H9 (cell line): Measurements from ENCODE around the gene ITGB6. TPM values are rescaled to one million over a fixed set of nuclear protein-coding genes. Genes with fewer than 3 reads are reported as not detected.

Experiments
- DNase-seq: peaks from one replicate; pipeline ENCODE4 v3.0.0-alpha.2; 2017
- H2AFZ ChIP-seq: one replicate; pipeline ENCODE4 v1.6.1; 2013; ENCODE audit warnings: mild to moderate bottlenecking, low read length, control low read depth, moderate library complexity
- H2AK5ac ChIP-seq: 2 replicates; pipeline ENCODE4 v1.6.1; 2013; ENCODE audit warnings: low read length, control low read depth, mixed read lengths; ENCODE audit not compliant: insufficient read length
- H2BK120ac ChIP-seq: one replicate; pipeline ENCODE4 v1.6.1; 2013; ENCODE audit warnings: low read depth, mild to moderate bottlenecking, low read length, control low read depth, inconsistent platforms; ENCODE audit not compliant: poor library complexity, severe bottlenecking
- H2BK12ac ChIP-seq: 2 replicates; pipeline ENCODE4 v1.6.1; 2013; ENCODE audit warnings: low read length, control low read depth, mixed read lengths, low read depth; ENCODE audit not compliant: insufficient read length
- H2BK15ac ChIP-seq: 2 replicates; pipeline ENCODE4 v1.6.1; 2013; ENCODE audit warnings: low read depth, low read length, control low read depth
- H2BK20ac ChIP-seq: one replicate; pipeline ENCODE4 v1.6.1; 2013; ENCODE audit warnings: low read depth, mild to moderate bottlenecking, low read length, control low read depth, inconsistent platforms; ENCODE audit not compliant: poor library complexity, severe bottlenecking
- H2BK5ac ChIP-seq: 2 replicates; pipeline ENCODE4 v1.6.1; 2013; ENCODE audit warnings: low read length, control low read depth, mixed read lengths; ENCODE audit not compliant: insufficient read length
- H3K14ac ChIP-seq: 2 replicates; pipeline ENCODE4 v1.6.1; 2013; ENCODE audit warnings: low read length, control low read depth; ENCODE audit not compliant: insufficient read depth
- H3K18ac ChIP-seq: 2 replicates; pipeline ENCODE4 v1.6.1; 2013; ENCODE audit warnings: low read depth, mild to moderate bottlenecking, mixed read lengths, low read length, control low read depth; ENCODE audit not compliant: insufficient read length
- H3K23ac ChIP-seq: 2 replicates; pipeline ENCODE4 v1.6.1; 2013; ENCODE audit warnings: low read length, control low read depth, mixed read lengths, low read depth; ENCODE audit not compliant: insufficient read length
- H3K23me2 ChIP-seq: 2 replicates; pipeline ENCODE4 v1.6.1; 2013; ENCODE audit warnings: low read depth, mild to moderate bottlenecking, mixed read lengths, low read length, control low read depth; ENCODE audit not compliant: insufficient read length, poor library complexity, severe bottlenecking
- H3K27ac ChIP-seq: 2 replicates; pipeline ENCODE4 v1.5.1; 2013; ENCODE audit warnings: low read length, control low read depth, mixed read lengths, low read depth; ENCODE audit not compliant: insufficient read length
- H3K27me3 ChIP-seq: 2 replicates; pipeline ENCODE4 v1.6.1; 2013; ENCODE audit warnings: low read length, control low read depth, inconsistent platforms; ENCODE audit not compliant: insufficient read depth
- H3K4ac ChIP-seq: 2 replicates; pipeline ENCODE4 v1.6.1; 2013; ENCODE audit warnings: low read depth, mild to moderate bottlenecking, control low read depth, inconsistent platforms, low read length, moderate library complexity
- H3K4me1 ChIP-seq: 2 replicates; pipeline ENCODE4 v1.6.1; 2013; ENCODE audit warnings: low read length, control low read depth, inconsistent platforms; ENCODE audit not compliant: insufficient read depth
- H3K4me2 ChIP-seq: 2 replicates; pipeline ENCODE4 v1.6.1; 2013; ENCODE audit warnings: low read length, control low read depth, mixed read lengths; ENCODE audit not compliant: insufficient read length, insufficient read depth
- H3K56ac ChIP-seq: 2 replicates; pipeline ENCODE4 v1.6.1; 2013; ENCODE audit warnings: low read depth, mild to moderate bottlenecking, mixed read lengths, low read length, control low read depth; ENCODE audit not compliant: insufficient read length
- H3K79me1 ChIP-seq: 2 replicates; pipeline ENCODE4 v1.6.1; 2013; ENCODE audit warnings: low read depth, mild to moderate bottlenecking, moderate library complexity, low read length, control low read depth, inconsistent platforms; ENCODE audit not compliant: insufficient read depth, poor library complexity, severe bottlenecking
- H3K79me2 ChIP-seq: 2 replicates; pipeline ENCODE4 v1.6.1; 2013; ENCODE audit warnings: low read length, control low read depth, inconsistent platforms; ENCODE audit not compliant: insufficient read depth
- H3K9ac ChIP-seq: 2 replicates; pipeline ENCODE4 v1.6.1; 2013; ENCODE audit warnings: low read length, control low read depth, mixed read lengths; ENCODE audit not compliant: insufficient read length; ENCODE audit errors: extremely low read depth
- H3K9me3 ChIP-seq: one replicate; pipeline ENCODE4 v1.6.1; 2013; ENCODE audit warnings: low read depth, low read length, inconsistent platforms; ENCODE audit not compliant: control insufficient read depth
- H3T11ph ChIP-seq: one replicate; pipeline ENCODE4 v1.6.1; 2013; ENCODE audit warnings: mild to moderate bottlenecking, low read length, control low read depth, inconsistent platforms
- H4K20me1 ChIP-seq: one replicate; pipeline ENCODE4 v1.6.1; 2013; ENCODE audit not compliant: control insufficient read depth, insufficient read length, insufficient read depth
- H4K5ac ChIP-seq: 2 replicates; pipeline ENCODE4 v1.6.1; 2013; ENCODE audit warnings: low read depth, mild to moderate bottlenecking, mixed read lengths, low read length, control low read depth; ENCODE audit not compliant: insufficient read length
- H4K8ac ChIP-seq: replicated peaks from 2 replicates; pipeline ENCODE4 v1.6.1; 2013; ENCODE audit warnings: low read length, control low read depth, mixed read lengths, low read depth; ENCODE audit not compliant: insufficient read length
- H4K91ac ChIP-seq: 2 replicates; pipeline ENCODE4 v1.6.1; 2013; ENCODE audit warnings: low read depth, mild to moderate bottlenecking, moderate library complexity, mixed read lengths, low read length, control low read depth; ENCODE audit not compliant: insufficient read length
- H3K27ac Mint-ChIP-seq, 3 experiments: 2 replicates in 2 of 3; 3 replicates in 1 of 3; pipeline ENCODE4 v1.8.0; 2020 to 2021; ENCODE audit warnings: mixed read lengths in 3 of 3, mild to moderate bottlenecking in 1 of 3, moderate library complexity in 1 of 3
- H3K27me3 Mint-ChIP-seq: 2 replicates; pipeline ENCODE4 v1.8.0; 2021; ENCODE audit warnings: low read depth, mild to moderate bottlenecking, moderate library complexity, mixed read lengths
- H3K36me3 Mint-ChIP-seq, 3 experiments: 2 replicates in 2 of 3; 3 replicates in 1 of 3; pipeline ENCODE4 v1.8.0; 2020 to 2021; ENCODE audit warnings: low read depth in 3 of 3, mixed read lengths in 3 of 3; ENCODE audit not compliant: insufficient read depth in 1 of 3
- H3K4me1 Mint-ChIP-seq, 2 experiments: 2 replicates each; pipeline ENCODE4 v1.8.0; 2020; ENCODE audit warnings: mixed read lengths in 2 of 2
- H3K4me3 Mint-ChIP-seq, 2 experiments: 2 replicates in 1 of 2; 3 replicates in 1 of 2; pipeline ENCODE4 v1.8.0; 2020 to 2021; ENCODE audit warnings: mild to moderate bottlenecking in 2 of 2, mixed read lengths in 2 of 2, moderate library complexity in 1 of 2
- H3K9me3 Mint-ChIP-seq, 2 experiments: 2 replicates in 1 of 2; 3 replicates in 1 of 2; pipeline ENCODE4 v1.8.0; 2020; ENCODE audit warnings: mild to moderate bottlenecking in 2 of 2, mixed read lengths in 2 of 2, moderate library complexity in 1 of 2
- CTCF ChIP-seq: fragments of 200-600 bp; sonication (generic); conservative IDR thresholded peaks from 3 replicates; pipeline ENCODE4 v1.8.0; 2021; ENCODE audit warnings: antibody characterized with exemption, mild to moderate bottlenecking
- WGBS: extraction: QIAGEN DNeasy Blood & Tissue Kit; methylation state at CpG from one replicate; pipeline ENCODE4 v1.1.7; 2013; ENCODE audit warnings: missing lambda C conversion rate, low lambda C conversion rate, mixed read lengths; ENCODE audit not compliant: insufficient read length; ENCODE audit errors: extremely low coverage; 5-methylcytosine and 5-hydroxymethylcytosine counted together
- total RNA-seq: library from RNA; stranded (reverse); gene quantifications from 2 replicates; pipeline ENCODE4 v1.2.1, GENCODE V29; 2021

ITGB6 gene
- total RNA-seq, 1 experiment from 2014 or later, result not detected

- H4K91ac ChIP-seq, result no peak overlapping the region
- no peaks in the 10 kb centered on the region for H4K20me1 ChIP-seq
- no peak overlapping the region for H2AK5ac ChIP-seq
- no peak overlapping the region for H3K9ac ChIP-seq
- no peaks in the 10 kb centered on the region for H3K27me3 ChIP-seq
- H4K8ac ChIP-seq, result no peak overlapping the region
- H3K23me2 ChIP-seq, result no peaks in the 10 kb centered on the region
- WGBS, result no CpG with 5 or more reads among the region's 2 CpGs
- no peaks in the 10 kb centered on the region for H3K79me2 ChIP-seq
- no peak overlapping the region for H2BK5ac ChIP-seq
- Mint-ChIP-seq H3K4me3 (no peak overlapping the region), H3K27me3 (no peaks in the 10 kb centered on the region), H3K9me3 (no peaks in the 10 kb centered on the region), H3K36me3 (no peaks in the 10 kb centered on the region), H3K27ac (no peak overlapping the region), H3K4me1 (no peaks in the 10 kb centered on the region; a peak in 1 of 4 replicates)
- no peak overlapping the region for H3K14ac ChIP-seq
- no peak for TF ChIP-seq CTCF
- no peak overlapping the region for H3K23ac ChIP-seq
- no peak overlapping the region for H3K56ac ChIP-seq
- no peak overlapping the region for H2AFZ ChIP-seq
- H3K18ac ChIP-seq, result no peak overlapping the region
- no peaks in the 10 kb centered on the region for H3K9me3 ChIP-seq
- no peak overlapping the region for H4K5ac ChIP-seq
- no peak overlapping the region for H2BK20ac ChIP-seq
- H2BK15ac ChIP-seq, result no peak overlapping the region
- H3K4me1 ChIP-seq, result no peaks in the 10 kb centered on the region
- DNase-seq, result no peak
- no peak overlapping the region for H3K4me2 ChIP-seq
- no peak overlapping the region for H3K27ac ChIP-seq
- no peak overlapping the region for H2BK120ac ChIP-seq
- H3T11ph ChIP-seq, result no peak overlapping the region
- no peak overlapping the region for H2BK12ac ChIP-seq
- H3K79me1 ChIP-seq, result no peaks in the 10 kb centered on the region
- H3K4ac ChIP-seq, result no peak overlapping the region
These were observed 35.0 kb downstream of the ITGB6 start for GRCh38 chr2:160165081-160165480.
